Stimulated activated CD4-positive, alpha-beta T cell treated with anti-CD3 and anti-CD28 coated beads, Interleukin-15, amount 100 ng/mL, for 24 hours (primary cell): ENCODE results near the gene TMEM165.
"Not testable (repeated sequence)": the region's sequence is repeated elsewhere in the genome, so short reads cannot be mapped to it uniquely, and the experiment has no call there.

ENCODE experiments used
- DNase-seq: peaks from one replicate; pipeline ENCODE4 v3.0.0-alpha.2; 2020

The TMEM165 gene, protein sequence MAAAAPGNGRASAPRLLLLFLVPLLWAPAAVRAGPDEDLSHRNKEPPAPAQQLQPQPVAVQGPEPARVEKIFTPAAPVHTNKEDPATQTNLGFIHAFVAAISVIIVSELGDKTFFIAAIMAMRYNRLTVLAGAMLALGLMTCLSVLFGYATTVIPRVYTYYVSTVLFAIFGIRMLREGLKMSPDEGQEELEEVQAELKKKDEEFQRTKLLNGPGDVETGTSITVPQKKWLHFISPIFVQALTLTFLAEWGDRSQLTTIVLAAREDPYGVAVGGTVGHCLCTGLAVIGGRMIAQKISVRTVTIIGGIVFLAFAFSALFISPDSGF

DNA sequence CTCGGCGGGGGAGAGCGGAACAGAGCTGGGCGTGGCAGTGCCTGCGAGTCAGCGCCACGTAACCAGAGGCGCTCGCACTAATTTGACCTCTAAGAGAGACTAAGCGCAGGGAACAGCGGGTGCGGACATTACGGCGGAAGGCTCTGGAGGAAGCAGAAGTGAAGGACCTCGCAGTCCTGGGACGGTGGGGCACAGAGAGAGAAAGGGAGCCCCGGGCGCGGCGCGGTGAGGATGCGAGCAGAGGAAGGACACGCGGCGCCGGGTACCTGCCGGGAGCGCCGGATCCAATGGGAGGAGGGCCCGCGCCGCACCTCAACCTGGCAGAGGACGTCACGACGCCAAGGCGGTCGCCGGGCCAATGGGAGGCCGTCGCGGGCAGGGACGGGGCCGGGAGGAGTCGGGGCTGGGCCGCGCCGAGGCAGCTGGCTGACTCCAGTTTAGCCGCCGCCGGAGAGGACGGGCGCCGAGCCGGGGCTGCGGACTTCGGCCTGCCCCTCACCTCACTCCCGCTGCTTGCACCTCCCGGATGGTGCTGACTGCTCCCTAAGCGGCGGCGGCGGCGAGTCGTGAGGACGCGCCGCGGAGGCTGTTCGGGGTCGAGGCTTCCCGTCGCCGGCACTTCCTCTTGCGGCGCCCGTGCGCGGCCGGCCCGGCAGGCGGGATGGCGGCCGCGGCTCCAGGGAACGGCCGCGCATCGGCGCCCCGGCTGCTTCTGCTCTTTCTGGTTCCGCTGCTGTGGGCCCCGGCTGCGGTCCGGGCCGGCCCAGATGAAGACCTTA is at the start of gene TMEM165:
TSS of gene TMEM165 (plus strand) at position 429 of the 779 bp plus-strand sequence. CDS start at position 662, 233 bp downstream.
- peak; percentile 94 for DNase-seq

DNA sequence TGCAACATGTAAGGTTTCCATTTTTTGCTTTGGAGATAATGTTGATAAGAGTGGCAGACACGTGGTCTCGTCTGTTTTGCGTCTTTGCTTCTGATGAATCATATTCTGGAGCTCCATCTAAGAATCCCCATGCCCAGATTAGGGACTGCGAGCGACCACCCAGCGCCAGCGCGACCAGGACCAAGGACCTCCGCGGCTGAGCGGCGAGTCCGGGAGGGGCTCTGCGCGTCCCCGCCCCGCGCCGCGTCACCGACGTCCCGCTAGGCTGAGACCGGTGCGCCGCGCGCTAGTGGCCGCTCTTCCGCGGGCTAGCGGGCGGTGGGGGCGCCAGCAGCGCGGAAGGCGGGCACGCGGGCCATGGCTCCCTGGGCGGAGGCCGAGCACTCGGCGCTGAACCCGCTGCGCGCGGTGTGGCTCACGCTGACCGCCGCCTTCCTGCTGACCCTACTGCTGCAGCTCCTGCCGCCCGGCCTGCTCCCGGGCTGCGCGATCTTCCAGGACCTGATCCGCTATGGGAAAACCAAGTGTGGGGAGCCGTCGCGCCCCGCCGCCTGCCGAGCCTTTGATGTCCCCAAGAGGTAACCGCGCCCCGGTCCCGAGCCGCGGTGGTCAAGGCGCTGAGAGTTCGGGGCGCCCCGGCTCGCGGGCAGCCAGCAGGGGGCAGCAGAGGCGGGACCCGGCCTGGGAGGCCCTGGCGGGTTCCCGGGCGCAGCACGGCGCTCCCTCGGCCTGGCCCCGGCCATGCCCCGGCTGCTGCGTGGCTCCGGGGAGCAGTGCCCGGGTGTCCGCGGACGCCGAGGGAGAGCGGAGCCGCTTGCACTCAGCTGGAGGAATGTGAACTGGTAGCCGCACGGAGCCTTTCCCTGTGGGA is 49.5 kb upstream of the TMEM165 start, which contains the start of gene SRD5A3:
TSS of gene SRD5A3 (plus strand) at position 263 of the 871 bp plus-strand sequence. CDS start at position 358, 95 bp downstream.
- peak; percentile 90 for DNase-seq

DNA sequence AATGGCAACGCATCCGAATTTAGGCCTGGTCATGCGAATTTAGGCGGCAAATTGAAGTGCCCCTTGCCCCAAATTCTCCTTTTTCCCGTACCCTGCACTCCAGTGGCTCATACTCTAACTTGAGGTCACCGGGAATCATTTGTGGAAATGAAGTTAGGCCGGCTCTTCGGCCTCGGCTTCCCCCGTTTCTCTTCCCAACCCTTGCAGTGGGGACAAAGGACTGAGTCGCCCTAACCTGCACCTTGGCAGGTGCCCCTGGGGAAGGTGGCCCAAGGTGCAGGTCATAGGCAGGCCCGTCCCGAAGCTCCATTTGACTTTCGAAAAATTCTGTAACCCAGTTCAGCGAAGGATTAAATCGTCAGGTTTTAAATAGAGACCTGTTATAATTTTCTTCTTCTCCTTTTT is 48.9 kb upstream of the TMEM165 start:
- DNase-seq: peak; percentile 23

DNA sequence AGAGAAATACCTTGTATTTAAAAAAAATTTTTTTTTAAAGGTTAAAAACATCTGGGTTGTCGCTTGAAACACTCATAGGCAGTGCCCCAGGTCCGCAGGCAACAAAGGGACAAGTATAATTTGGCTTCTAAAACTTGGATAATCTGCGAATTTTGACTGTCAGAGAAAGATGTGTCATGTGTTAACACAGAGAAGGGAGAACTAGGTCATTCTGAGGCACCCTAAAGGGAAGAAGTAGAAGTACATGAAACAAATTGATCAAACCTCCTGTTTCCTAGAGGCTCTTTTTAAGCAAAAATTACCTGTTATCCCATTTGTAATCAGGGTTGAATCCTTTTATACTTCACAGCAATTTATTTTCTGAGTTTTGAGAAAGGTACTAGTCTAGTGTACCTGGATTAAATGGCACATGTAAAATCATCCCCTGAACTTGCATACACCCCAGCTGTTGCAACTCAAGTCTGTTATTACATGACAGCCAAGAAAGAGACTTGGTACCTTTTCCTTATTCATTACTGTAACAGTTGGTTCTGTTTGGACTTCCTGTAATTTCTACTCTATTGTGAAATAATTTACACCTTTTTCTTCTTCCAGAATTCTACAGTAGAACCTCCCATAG is 48.0 kb upstream of the TMEM165 start:
- no peak for DNase-seq

DNA sequence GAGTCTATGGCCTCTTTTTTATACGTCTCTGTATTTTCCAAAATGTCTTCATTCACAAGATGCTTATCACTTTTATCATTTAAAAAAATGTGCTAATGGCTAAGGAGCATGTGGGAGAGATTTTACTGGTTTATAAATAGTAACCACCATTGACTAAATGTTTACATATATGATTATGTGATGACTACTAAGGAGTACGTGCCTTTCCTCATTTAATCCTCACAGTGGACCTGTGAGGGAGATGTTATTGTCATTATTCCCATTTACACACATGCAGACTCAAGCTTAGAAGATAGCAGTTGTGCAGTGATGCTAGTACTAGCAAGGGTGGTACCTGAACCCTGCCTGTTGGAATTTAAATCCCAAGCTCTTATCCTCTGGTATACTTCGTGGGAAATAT is 47.3 kb upstream of the TMEM165 start:
- DNase-seq: no peak

DNA sequence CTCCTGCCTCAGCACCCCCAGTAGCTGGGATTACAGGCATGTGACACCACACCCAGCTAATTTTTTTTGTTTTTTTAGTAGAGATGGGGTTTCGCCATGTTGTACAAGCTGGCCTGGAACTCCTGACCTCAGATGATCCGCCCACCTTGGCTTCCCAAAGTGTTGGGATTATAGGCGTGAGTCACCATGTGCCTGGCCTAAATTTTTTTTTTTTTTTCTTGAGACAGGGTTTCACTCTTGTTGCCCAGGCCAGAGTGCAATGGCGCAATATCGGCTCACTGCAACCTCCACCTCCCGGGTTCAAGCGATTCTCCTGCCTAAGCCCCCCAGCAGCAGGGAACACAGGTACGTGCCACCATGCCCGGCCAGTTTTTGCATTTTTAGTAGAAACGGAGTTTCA is 44.9 kb upstream of the TMEM165 start:
- DNase-seq: not testable (repeated sequence)

DNA sequence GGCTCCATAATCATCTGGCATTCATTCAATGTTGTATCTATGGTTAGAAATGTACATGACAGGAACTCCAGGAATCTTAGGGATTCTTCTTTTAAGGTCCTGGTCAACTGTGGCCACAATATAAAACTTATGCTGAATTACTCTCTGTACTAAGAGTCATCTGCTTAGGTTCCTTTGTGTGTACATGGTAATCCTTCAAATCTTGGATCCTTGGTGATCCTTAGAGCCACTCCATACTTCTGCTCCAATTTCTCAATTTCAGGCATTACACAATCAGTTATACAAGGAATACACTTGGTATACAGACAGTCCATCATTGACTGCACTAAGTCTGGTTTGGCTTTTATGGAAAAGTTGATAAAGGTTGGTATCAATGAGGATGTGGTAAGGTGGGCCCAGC is 43.9 kb upstream of the TMEM165 start:
- DNase-seq: no peak

DNA sequence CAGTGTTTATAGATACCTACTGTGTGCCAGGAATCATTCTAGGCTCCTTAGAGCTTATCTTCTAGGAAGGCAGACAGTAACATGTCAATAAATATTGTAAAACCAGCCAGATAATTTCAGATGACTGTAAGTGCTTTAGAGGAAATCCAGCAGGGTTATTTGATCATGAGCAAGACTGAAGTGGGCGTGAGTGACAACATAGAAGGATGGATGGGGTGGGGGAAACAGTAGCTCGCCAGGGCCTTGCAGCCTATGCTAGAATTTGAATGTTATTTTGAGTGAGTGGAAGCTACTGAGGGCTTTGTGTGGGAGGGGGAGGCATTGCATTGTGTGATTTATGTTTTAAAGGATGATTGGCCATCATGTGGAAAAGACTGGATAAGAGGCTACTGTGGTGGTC is 43.0 kb upstream of the TMEM165 start:
- no peak for DNase-seq

DNA sequence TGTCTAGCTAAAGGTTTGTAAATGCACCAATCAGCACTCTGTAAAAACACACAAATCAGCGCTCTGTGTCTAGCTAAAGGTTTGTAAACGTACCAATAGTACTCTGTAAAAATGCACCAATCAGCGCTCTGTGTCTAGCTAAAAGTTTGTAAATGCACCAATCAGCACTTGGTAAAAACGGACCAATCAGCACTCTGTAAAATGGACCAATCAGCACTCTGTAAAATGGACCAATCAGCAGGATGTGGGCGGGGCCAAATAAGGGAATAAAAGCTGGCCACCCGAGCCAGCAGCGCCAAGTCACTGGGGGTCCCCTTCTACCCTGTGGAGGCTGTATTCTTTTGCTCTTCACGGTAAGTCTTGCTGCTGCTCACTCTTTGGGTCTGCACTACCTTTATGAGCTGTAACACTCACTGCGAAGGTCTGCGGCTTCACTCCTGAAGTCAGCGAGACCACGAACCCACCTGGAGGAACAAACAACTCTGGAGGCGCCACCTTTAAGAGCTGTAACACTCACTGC is 42.5 kb upstream of the TMEM165 start:
- DNase-seq: not testable (repeated sequence)

DNA sequence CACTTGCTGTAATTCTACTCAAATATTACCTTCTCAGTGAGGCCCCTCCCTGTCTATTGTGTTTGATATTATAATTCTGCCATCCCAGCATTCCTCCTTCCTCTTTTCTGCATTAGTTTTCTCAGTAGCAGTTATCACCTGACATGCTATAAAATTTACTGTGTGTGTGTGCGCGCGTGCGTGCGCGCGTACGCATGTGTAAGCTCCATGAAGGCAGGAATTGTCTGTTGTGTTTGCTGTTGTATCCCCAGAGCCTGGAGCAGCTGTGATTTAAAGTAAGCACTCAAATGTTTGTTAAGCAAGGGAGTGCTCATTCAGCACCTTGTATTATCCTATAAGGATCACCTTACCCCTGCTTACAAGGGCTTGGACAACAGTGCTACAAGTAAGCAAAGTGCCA is 41.1 kb upstream of the TMEM165 start:
- no peak for DNase-seq

DNA sequence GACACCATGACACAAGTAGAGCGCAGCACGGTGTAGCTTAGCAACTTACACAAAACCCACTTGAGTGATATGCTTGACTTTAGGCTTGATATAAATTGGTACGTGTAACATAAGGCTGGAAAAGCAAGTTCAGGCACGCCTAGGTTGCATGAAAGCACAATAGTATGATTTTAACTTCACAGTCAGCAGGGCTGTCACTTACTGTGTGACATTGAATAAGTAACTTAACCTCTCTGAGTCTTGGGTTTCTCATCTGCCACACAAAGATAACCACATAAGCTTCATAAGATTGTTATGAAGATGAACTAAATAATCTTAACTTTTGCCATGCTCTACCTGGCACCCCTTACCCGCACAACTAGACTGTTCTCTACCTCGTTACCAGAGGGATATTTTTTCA is 40.2 kb upstream of the TMEM165 start:
- no peak for DNase-seq

DNA sequence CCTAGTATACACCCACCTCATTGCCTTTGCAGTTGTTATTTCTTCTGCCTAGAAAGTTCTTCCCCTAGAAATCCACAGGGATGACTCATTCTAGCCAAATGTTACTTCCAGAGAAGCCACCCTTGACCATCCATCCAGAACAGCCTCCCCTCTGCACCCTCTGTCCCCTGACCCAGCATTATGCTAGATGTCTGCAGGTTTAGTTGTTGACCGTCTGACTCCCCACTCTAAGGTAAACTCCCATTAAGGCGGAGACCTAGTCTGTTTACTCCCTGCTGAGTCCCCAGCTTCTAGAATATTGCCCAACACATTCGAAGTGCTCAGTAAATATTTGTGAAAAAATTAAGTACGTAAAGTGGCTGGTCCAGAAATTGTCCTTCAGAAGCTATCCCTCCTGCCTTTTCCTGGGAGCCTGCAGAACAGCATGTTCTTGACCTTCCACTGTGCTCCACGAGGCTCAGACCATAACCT is 38.7 kb upstream of the TMEM165 start:
- no peak for DNase-seq

DNA sequence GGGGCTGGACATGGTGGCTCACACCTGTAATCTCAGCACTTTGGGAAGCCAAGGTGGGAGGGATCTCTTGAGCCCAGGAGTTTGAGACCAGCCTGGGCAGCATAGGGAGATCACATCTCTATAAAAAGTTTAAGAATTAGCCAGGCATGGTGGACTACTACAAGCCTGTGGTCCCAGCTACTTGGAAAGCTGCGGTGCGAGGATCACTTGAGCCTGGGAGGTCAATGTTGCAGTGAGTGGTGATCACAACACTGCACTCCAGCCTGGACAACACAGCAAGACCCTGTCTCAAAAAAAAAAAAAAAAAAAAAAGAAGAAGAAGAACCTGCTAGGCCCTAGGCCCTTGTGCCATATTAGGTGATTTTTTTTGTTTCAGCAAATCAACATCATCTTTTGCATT is 37.5 kb upstream of the TMEM165 start:
- no peak for DNase-seq

DNA sequence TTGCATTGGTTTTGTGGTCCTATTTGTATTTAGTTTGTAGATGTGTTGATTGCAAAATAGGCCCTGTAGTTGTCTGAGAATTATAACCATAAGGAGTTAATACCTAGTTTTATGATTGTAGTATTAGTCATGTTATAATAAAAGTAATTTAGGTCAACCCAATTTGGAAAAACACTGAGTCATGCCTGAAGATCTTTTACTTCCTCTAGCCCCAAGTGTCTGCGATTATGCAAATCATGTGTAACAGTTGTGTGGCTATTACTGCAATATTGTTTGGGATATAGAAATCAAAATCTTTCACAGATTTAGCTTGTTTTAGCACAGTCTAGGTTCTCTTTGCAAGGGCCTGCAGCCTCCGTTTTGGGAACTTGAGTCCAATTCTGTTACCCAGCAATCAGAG is 37.1 kb upstream of the TMEM165 start:
- no peak for DNase-seq

DNA sequence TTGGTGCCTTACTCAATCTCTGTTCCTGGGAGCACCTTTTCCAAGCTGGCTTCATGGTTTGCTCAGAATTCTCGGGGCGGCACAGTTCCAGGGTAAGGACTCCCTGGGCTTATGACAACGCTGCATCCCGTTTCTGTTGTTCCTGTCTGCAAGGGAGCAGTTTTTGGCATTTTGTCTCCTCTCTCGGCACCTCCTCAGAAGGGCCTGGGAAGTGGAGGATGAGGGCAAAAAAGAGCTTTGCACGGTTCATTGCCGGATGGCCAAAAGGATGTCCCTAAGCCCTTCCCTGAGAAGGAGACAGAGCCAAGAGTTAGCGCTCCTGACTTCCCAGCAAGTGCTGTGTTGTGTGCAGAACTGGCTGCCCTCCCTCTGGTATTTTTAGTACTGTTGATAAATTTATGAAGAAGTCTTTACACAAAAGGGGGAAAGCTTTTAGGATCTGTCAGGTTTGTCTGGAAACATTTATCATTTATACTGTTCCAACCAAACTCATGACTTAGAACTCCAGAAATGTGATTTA is 36.3 kb upstream of the TMEM165 start:
- no peak for DNase-seq

DNA sequence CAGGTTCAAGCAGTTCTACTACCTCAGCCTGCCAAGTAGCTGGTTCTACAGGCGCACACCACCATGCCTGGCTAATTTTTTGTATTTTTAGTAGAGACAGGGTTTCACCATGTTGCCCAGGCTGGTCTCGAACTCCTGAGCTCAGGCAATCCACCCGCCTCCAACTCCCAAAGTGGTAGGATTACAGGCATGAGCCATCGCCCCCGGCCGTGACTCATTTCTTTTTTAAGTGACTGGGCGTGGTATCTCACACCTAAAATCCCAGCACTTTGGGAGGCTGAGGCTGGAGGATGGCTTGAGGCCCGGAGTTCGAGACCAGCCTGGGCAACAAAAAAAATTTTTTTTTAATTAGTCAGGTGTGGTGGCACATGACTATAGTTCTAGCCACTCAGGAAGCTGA is 32.8 kb upstream of the TMEM165 start:
- DNase-seq: peak; percentile 14

DNA sequence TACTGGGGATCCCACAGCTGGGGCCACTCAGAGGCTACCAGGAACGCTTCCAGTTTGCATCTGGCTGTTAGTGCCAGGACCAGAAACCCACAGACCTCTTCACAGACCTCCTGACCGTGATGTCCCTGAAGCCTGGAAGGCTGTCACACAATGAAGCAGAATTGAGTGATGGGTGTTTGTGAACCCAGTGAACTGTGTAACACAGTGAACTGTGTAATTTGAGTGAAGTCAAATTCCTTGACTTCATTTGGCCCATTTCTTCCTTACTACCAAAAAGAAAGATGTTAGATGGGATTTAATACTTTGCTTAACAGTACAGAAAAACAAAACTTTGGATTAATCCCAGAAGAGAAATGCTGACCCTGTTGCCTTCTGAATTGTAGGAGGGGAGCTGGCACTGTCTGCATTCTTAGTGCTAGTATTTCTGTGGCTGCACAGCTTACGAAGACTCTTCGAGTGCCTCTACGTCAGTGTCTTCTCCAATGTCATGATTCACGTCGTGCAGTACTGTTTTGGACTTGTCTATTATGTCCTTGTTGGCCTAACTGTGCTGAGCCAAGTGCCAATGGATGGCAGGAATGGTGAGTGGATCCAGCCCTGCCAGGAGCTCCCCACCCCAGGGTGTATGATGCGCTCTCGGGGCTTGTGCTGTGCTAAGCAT is 31.9 kb upstream of the TMEM165 start:
- DNase-seq: no peak

DNA sequence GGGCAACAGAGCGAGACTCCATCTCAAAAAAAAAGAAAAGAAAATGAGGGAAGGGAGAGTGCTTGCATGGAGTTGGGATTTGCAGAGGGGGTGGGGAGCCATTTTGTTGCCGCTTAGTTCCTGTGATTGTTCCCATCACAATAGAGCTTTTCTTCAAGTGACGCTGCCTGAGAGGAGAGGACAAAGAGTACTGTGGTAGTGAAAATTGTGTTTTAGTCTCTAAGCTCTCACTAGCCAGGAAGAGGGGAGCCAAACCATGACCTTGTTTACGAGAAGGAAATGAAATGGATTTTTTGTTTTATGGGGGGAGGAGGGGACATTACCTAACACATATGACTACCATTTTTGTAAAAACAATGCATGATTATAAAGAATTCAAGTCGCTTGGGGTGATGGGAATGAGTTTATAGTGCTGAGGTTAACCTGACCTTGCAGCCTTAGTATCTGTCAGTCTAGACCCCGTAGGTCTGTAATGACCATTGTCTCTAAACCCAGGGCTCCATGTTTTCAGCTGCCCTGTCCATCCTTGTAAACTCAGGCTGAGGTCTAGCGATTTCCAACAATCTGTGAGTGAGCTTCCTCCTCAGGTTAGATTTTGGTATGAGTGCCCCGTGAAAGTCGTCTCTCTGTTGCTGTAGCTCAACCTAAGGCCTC is 30.9 kb upstream of the TMEM165 start:
- no peak for DNase-seq

DNA sequence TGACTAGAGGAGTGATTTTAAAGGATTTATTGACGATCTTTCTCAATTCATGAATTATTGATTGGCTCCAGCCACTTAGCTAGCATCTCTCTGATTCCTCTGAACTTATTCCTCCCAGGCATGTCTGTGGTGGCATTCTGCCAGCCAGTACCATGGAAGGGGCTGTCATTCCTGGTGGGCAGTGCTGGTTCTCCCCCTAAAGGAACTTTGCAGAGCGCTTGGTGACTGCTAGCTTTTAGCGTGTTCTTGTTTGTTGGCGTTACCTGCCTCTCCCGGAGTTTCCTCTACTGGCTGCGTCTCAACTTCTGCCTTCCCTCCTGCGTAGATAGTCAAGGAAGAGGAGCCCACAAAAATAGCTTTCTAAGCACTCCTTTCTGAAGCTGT is 30.4 kb upstream of the TMEM165 start:
- DNase-seq: no peak

DNA sequence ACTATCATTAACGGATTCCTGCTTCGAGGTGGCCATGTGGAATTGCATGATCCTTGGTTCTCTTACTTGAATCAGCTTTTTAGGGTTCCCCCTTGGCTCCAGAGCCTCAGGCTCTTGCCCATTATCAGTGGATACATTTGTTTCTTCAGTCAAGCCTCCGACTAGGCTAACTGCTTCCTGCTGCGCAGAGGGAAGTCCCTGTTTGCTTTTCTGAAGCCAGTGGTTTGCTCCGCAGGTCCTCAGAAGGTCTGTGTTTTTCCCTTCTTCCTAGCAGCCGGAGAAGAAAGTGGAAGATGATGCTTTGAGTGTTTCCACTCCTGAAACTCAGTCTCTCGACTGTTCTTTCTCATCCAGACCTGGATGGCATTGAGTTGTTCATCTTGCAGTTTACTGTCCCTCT is 29.1 kb upstream of the TMEM165 start:
- no peak for DNase-seq

DNA sequence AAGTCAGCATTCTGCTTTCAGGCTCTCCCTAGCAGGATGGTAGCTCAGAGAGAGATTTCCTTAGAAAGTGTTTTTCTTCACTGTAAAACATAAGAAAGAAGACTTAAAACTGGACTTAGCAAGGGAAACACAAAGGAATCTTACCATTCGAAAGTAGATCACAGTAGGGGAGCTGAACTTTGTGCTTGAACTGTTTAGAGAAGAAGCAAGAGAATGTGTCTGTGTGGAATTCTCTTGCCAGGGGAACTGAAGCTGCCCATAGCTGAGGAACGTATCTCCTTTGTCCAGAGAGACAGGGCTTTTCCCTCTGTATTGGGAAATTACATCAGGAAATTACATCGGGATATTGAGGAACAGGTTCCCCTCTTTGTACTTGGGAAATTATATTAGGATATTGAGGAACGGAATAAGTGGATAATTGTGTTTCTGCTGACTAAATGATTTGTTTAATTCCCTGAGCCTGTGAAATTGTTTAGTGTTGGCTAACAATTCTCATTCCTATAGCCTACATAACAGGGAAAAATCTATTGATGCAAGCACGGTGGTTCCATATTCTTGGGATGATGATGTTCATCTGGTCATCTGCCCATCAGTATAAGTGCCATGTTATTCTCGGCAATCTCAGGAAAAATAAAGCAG is 28.6 kb upstream of the TMEM165 start:
- no peak for DNase-seq
